Measurements from ENCODE around the gene HMBS.
"Not testable (repeated sequence)": the region's sequence is repeated elsewhere in the genome, so short reads cannot be mapped to it uniquely, and the experiment has no call there.

The HMBS gene

DNA sequence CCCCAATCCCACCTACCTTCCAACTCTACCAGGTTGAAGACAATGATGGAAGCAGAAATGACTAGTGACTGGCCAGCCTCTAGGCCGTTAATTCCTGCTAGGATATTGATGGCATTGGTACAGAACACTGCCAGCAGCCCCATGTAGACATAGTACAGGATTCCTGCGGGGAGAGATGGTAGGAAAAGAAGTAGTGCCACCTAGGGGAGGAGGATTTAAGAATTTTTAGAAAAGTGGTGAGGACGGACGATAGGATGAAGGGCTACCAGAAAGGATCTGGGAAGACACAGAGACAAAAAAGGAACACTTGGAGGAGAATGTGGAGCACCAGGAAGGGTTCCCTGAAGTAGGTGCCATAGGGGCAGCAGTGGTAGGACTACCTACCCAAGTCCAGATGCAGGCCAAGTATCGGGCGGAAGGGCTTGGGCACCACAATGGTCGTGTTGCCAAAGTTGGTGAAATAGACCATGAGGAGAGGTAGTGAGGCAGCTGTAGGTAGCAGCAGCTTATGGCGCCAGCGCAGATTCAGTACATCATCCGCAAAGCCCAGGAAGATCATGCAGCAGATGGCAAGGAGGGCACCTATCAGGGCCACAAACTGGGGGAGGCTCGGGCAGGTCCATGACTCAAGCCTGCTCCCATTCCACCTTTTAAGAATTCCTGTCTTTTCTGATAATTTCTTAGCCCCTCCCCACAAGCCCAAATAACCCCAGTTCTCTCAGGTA lies 15.7 kb downstream of the HMBS start:
- FAIRE-seq (peak; percentile 53), DNase-seq (ENCODE audit: extremely low spot score, insufficient read length, low read depth) (no peak)

DNA sequence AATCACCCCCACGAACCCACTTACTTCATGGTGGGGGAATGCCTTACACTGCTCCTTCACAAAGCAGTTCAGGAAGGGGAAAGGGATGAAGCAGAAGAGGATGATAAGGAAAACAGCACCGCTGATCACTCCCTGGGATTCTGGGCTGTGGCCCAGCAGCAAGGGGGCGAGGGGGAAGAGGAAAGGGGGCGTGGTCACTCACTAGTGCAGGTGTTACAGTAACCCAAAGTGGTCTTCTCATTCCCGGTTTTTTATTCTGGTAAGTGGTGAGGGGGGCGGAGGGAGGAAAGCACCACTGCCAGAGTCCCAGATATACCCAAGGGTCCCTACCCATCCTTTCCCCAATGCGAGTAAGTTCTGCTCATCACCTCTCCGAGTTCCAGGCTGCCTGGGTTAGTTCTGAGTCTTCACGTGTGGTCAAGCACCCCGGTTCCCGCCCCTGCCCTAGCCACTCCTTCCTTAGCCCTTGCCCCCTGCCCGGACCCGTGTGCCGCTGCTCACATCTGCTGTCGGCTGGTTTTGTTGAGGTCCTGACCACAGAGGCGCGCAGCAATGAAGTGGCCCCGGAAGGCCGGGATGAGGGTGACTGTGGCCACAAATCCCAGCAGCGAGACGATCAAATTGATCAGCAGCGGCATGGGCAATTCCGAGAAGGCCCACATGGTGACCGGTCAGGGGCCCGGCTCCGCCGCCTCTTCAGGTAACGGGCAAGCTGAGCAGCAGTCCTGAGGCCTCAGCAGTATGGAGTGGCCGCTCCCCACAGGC lies 16.5 kb downstream of the HMBS start:
- FAIRE-seq (no peak), DNase-seq (ENCODE audit: extremely low spot score, insufficient read length, low read depth) (no peak)

DNA sequence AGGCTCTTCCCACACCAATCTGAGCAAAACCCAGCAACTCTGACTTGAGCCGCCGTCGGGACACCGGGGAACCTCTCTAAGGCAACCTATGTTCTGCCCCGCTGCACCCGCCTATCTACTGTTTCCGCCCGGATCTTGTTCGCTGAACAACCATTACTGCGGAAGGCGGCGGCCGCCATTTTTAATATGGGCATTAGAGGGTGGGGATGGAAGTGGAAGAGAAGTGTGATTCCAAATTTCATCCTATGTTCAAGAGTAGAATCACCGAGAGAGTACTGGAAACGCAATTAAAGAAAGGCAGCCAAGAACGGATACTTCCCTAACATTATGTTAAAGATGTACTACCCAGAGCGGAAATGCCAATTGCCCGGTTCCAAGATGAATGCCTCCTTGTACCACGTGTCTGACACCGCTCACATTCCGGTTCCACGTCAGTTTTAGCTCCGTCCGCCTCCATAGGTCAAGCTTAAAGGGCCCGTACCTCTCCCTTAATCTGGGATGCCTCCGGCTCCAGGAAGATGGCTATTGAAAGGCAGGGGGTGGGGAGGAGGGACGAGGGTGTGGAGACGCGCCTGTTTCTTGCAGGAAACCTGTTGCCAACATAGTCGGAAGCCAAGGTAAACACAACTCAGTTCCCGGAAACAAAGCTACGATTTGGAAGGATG lies 17.2 kb downstream of the HMBS start, which contains the start of gene DPAGT1:
Gene DPAGT1 (minus strand): TSS at position 95 of the 665 bp plus-strand sequence. CDS start 198 bp downstream, outside the sequence.
- FAIRE-seq, result peak; percentile 93
- no peak for DNase-seq (ENCODE audit: extremely low spot score, insufficient read length, low read depth)

DNA sequence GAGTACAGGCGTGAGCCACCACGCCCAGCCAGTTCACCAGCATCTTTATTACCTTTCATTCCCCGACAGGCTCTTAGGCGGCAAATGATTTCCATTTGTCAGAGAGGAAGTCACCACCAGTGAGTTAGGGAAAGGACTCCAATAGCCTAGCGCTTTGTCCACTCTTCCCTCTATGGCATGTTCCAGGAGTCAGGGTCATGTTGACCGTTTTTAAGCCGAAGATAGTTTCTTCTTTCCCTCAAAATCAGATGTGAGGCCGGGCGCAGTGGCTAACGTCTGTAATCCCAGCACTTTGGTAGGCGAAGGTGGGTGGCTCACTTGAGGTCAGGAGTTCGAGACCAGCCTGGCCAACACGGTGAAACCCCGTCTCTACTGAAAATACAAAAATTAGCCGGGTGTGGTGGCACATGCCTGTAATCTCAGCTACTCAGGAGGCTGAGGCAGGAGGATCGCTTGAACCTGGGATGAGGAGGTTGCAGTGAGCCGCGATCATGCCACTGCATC lies 18.5 kb downstream of the HMBS start:
- not testable (repeated sequence) for DNase-seq (ENCODE audit: extremely low spot score, insufficient read length, low read depth); FAIRE-seq

DNA sequence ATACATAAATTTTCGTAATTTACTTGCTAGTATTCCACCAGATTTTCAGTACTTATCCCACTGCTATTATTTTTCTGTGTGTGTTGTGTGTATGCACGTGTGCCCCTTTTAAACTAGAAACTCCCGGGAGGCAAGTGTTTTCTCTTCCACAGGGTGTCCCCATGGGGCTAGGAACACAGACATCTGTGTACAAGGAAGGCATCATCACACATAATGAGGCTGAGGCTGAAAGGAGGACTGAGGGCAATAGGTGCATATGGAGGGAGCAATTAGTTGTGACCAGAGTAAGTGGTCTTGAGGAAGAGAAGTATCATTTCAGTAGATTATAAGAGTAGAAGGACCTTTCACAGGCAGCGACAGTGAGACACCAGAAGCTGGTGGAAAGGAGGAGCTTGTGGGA lies 19.1 kb downstream of the HMBS start:
- DNase-seq (ENCODE audit: extremely low spot score, insufficient read length, low read depth), result no peak
- no peak for FAIRE-seq

DNA sequence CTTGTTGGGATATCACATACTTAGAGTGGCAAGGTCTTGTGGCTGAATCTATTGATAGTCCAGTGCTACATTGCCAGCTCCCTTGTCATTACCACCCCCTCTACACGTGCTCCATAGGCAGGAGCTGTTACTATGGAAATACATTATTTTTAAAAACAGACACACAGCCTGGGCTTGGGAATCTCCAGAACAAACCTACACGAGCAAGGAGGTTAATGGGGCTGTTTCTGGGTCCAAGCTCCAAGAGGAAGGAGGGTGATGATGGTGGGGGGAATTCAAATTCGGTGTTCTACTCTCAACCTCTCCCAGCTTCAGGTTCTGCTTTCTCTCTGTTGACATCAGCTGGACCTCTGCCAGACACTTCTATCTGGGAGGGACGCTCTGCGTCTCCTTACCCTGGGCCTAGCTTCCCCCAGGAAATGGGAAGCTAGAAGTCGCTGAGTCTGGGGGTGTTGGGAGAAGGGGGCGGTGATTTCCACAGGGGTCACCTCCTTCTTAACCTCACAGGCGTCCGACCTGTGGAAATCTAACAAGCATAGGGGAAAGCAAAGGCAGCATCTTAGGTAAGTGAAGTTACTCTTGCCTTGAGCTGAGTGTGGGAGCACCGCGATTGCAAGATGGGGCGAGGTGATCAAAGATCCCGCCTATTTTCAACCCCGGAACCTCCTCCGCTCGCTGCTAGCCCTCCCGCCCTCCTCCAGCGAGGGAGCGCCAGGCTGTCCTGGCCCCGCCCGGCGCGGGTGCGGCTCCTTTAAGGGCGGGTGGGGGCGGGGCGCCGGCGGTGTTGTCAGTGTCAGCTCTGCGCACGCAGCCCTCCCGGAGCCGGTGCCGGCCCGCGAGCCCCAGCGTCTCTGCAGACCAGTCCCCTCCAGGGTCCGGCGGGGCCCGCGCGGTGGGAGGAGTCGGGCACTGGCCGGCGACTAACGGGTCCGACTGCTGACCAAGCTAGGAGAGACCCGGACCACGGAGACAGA lies 22.2 kb downstream of the HMBS start, which contains the start of gene C2CD2L:
Gene C2CD2L (plus strand): TSS at position 781 of the 974 bp plus-strand sequence. CDS start 398 bp downstream, outside the sequence.
- DNase-seq (ENCODE audit: extremely low spot score, insufficient read length, low read depth) (peak; percentile 92), FAIRE-seq (peak; percentile 94)

DNA sequence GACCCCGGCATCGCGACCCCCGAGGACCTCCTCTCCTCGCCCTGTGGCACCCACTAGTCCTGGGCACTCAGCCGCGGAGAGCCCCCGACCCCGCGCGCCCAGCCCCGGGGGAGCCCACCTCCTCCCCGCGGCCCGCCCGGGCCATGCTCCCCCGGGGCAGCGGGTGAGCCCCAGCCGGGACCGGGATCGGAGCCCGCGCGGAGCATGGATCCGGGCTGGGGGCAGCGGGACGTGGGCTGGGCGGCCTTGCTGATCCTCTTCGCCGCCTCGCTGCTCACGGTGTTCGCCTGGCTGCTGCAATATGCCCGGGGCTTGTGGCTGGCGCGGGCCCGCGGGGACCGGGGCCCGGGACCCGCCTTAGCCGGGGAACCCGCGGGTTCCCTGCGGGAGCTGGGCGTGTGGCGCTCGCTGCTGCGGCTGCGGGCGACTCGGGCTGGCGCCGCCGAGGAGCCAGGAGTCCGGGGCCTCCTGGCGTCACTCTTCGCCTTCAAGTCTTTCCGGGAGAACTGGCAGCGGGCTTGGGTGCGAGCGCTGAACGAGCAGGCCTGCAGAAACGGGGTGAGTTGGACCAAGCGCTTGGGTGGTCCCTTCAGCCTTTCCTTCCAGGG lies 23.0 kb downstream of the HMBS start:
- DNase-seq (ENCODE audit: extremely low spot score, insufficient read length, low read depth) (no peak), FAIRE-seq (no peak)

DNA sequence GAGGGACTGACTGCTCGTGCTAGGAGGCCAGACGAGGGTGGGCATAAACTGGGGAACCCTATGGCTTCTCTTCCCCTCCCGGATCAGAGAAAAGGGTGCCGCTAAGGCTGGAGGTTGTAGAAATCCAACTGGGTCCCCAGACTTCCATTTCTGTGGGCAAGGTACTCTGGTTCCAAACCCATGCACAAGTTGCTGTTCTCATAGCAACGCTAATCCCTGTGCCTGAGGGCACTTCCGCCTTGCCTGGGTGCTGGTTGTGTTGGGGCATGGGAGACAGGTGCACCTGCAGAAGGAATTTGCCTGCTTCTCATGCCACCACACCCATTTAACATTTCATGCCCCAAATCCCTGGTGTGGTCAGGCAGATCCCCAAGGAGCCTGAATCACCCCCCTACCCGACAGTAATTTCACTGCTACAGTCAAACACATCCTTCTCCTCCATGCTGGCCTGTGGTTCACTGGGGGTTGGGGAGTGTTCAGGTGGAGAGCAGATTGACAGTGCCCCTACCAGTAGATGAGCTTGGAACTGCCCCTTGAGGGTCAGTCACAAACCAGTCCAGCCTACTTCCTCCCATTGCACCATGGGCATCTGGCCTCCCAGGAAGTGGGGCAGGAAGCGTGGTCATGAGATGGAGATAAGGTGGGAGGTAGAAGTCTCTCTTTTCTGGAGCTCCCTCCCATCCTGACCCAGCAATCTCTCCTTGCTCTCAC lies 23.6 kb downstream of the HMBS start:
- no peak for DNase-seq (ENCODE audit: extremely low spot score, insufficient read length, low read depth)
- FAIRE-seq, result peak; percentile 68

DNA sequence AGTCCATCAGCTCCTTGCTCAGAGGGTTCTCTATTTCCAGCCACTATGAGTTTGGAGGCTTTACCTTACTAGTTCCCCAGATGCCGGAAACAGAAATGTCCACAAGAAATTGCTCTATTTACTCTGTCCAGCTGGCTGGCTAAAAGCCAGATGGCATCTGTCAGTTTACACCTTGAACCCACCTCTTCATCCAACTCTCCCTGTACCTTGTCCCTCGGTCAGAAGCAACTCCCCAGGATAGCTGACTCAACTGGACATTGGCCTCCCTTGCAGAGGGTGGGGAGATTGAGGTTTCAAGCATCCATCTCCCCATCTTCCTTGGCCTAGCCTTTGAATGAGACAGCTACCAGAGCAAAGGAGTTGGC lies 24.2 kb downstream of the HMBS start:
- FAIRE-seq, result no peak
- DNase-seq (ENCODE audit: extremely low spot score, insufficient read length, low read depth), result no peak

DNA sequence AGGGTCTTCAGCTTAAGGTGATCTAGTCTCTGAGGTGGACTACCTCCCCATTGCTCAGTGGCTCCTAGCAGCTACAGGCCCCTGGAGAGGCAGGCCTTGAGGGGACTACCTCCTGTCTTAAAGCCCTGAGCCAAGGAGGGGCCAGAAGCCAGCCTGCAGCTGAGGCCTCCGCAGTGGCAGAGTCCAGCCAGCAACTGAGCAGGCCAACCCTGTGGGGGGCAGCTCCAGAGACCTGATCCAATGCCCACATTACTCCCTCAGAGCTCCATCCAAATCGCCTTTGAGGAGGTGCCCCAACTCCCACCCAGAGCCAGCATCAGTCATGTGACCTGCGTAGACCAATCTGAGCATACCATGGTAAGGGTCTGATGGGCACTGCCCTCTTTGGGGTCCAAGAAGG lies 25.2 kb downstream of the HMBS start:
- FAIRE-seq, result no peak
- no peak for DNase-seq (ENCODE audit: extremely low spot score, insufficient read length, low read depth)

DNA sequence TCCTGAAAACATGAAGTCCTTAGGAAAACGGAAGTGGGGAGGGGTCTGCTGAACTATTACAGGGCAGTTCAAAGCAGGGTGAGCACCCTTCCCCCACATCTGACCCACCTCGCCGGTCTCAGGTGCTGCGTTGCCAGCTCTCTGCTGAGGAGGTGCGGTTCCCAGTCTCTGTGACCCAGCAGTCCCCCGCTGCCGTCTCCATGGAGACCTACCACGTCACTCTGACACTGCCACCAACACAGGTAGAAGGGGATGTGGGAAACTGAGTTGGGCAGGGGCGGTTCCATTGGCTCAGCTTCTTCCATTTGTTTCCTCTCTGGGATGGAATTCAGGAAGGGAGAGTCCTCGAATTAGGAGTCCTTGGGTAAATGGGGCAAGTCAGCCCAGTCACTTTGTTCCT lies 25.8 kb downstream of the HMBS start:
- FAIRE-seq (no peak), DNase-seq (ENCODE audit: extremely low spot score, insufficient read length, low read depth) (no peak)

DNA sequence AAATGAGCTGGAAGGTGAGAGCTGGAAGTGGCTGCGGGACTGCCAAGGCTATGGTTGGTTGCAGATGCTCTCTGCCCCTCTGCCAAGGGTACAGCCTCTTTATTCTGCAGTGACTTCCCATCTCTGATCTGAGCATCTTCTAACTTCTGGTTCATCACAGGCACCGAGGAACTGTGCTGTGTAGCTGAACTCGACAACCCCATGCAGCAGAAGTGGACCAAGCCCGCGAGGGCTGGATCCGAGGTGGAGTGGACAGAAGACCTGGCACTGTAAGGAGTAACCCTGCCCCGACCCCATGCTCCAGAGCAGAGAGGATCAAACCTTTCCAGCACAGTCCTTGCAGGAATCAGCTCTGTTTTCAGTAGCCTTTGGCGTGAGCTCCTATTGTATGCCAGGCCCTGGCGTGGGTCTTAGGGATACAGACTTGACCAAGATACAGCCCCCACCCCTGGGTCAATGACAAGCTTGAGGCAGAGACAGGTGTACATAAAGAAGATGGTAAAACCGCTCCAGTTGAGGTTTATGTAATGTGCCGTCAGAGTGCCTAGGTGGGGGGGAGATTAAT lies 26.8 kb downstream of the HMBS start:
- DNase-seq (ENCODE audit: extremely low spot score, insufficient read length, low read depth), result no peak
- no peak for FAIRE-seq

DNA sequence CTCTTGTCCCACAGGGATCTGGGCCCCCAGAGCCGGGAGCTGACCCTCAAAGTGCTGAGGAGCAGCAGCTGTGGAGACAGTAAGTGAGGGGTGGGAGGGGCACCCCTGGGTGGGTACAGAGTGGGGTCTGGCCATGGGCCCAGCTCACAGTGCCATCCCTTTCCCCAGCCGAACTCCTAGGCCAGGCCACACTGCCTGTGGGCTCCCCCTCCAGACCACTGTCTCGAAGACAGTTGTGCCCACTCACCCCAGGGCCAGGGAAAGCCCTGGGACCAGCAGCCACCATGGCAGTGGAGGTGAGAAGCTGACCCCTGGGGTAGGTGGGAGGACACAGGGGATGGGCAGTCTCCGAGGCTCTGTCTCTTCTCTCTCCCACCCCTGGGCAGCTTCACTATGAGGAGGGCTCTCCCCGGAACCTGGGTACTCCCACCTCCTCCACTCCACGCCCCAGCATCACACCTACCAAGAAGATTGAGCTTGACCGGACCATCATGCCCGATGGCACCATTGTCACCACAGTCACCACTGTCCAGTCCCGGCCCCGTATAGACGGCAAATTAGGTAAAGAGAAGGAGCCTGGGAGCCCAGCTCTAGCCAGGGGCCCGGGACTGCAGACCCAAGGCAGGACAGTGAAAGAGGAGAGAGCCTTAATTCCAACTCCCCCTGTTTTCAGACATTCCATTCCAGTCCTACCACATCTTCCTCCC lies 27.8 kb downstream of the HMBS start:
- no peak for DNase-seq (ENCODE audit: extremely low spot score, insufficient read length, low read depth)
- no peak for FAIRE-seq

DNA sequence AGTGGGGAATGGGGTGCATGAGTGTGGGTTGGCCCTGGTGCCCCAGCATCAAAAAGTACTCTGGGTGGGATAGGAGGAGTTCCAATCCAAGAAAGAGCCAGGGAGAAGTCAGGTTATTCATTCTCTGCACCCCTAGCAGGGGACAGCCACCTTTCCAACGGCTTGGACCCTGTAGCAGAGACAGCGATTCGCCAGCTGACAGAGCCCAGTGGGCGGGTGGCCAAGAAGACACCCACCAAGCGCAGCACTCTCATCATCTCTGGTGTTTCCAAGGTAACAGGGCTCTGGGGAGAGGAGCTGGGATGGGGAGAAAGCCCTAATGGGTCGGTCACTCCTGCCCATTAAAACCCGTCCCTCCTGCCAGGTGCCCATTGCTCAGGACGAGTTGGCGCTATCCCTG lies 29.0 kb downstream of the HMBS start:
- FAIRE-seq (no peak), DNase-seq (ENCODE audit: extremely low spot score, insufficient read length, low read depth) (no peak)

DNA sequence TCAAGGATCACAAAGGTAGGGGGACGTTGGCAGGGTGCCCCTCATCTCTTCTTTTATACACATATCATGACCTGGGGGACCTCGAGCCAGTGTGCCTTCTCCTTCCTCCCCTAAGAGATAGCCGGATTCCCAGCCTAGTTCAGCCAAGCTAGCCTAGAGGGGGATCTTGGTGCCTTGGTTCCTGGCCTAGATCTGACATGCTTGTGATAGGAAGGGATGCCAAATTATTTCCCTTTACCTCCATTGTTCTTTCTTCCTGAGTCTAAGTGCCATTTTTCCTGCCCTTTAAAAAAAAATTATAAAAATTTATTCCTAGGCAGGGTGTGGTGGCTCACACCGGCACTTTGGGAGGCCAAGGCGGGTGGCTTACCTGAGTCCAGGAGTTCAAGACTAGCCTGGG lies 29.7 kb downstream of the HMBS start:
- FAIRE-seq, result no peak
- no peak for DNase-seq (ENCODE audit: extremely low spot score, insufficient read length, low read depth)

DNA sequence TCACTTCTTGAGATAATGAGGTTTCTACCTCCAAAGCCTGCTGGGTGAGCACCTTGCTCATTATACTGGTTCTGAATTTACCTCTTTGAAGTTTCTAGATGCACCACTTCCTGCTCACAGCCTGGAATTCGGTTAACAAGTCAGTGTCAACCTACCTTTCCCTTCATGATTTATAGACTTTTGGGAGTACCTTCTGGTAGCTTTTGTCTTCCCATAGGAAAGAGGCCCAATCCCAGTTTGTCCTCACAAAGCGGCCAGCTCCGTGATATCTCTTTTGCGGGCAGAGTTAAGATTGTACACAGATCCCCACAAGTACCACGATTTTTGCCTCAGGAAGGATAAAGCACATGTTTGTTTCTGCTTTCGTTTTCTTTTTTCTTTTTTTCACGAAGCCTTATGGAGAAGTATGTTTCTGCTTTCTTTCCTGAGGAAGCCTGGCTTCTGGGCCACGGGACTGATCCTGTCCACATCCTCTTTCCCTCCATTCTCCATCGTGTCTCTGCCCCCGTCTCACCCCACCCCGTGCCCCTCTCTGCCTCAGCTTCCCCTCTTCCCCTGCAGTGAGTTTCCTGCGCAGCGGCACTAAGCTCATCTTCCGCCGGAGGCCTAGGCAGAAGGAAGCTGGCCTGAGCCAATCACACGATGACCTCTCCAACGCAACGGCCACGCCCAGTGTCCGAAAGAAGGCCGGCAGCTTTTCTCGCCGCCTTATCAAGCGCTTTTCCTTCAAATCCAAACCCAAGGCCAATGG lies 31.0 kb downstream of the HMBS start:
- no peak for FAIRE-seq
- DNase-seq (ENCODE audit: extremely low spot score, insufficient read length, low read depth), result no peak

DNA sequence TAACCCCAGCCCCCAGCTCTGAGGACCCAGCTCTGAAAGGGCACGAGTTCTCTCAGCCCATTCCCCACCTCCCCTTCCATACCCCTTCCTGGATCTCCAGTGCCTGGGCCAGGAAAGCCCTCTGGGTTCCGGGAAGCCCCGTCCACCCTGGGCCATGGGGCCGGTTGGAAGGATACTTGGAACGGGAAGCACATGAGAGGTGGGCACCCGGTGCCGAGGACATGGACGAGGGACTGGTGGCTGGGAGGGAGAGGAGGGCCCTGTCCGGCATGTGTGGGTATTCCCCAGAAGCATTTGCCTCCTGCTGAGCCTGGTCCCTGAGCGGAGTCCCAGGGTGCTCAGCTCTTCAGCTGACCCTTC lies 31.5 kb downstream of the HMBS start:
- FAIRE-seq (no peak), DNase-seq (ENCODE audit: extremely low spot score, insufficient read length, low read depth) (no peak)
